Activated naive CD8-positive, alpha-beta T cell treated with anti-CD3 and anti-CD28 coated beads, Interleukin-2, amount 10 ng/mL, durations not matched to agents 7 days and 5 days (primary cell): ENCODE results near the gene PRDM8. TPM values are rescaled to one million over a fixed set of nuclear protein-coding genes. Genes with fewer than 3 reads are reported as not detected.

ENCODE experiments used
- total RNA-seq, 2 experiments: library from RNA; stranded (reverse); gene quantifications; one replicate each; pipeline ENCODE4 v1.2.3, GENCODE V29; 2021

The PRDM8 gene
- total RNA-seq, 2 experiments from 2014 or later: 8.2 to 9.5 TPM

Other genes starting within 250 kb of the PRDM8 start
- gene ANTXR2, start 124.3 kb upstream of the PRDM8 start, total RNA-seq: 10 to 100 TPM; 20.8 to 27.6 TPM
- gene FGF5, start 69.2 kb downstream of the PRDM8 start, total RNA-seq: not detected
- gene CFAP299, start 138.2 kb downstream of the PRDM8 start, total RNA-seq: not detected